Measurements from ENCODE around the gene NOX5. TPM values are rescaled to one million over a fixed set of nuclear protein-coding genes. Genes with fewer than 3 reads are reported as not detected.

The NOX5 gene
- total RNA-seq, 1 donor from 2014 or later, result not detected

DNA sequence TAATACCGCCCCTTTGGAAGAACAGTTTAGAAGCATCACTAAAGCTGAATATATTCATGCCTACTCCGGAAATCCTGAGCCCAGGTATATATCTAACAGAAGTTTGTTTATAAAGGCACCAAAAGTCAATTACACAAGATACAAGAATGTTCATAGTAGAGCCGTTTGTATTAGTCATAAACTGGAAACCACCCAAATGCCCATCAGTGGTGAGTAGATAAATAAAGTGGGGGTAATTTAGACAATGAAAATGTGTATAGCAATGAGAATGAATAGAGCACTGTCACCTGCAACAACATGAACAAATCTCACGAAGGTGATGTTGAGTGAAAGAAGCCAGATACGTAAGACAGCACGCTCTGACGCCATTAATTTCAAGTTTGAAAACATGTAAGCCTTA lies 77.7 kb downstream of the NOX5 start:
- Mint-ChIP-seq H3K4me3 (no peak overlapping the region), H3K36me3 (ENCODE audit: low read depth) (no peaks in the 10 kb centered on the region), H3K4me1 (no peaks in the 10 kb centered on the region), H3K9me3 (no peaks in the 10 kb centered on the region), H3K27me3 (peaks cover 31% of the 10 kb centered on the region), H3K27ac (no peak overlapping the region)
- intact Hi-C loops (cut with micrococcal nuclease), result no loop called here
- DNase-seq, result no peak

GRCh38 chr15:69093127-69093526 lies 78.6 kb downstream of the NOX5 start:
- no peaks in the 10 kb centered on the region for H3K4me1 Mint-ChIP-seq
- no peak overlapping the region for H3K27ac Mint-ChIP-seq
- H3K27me3 Mint-ChIP-seq, result peaks cover 27% of the 10 kb centered on the region
- intact Hi-C loops (cut with micrococcal nuclease), result no loop called here
- DNase-seq, result no peak
- H3K9me3 Mint-ChIP-seq, result no peaks in the 10 kb centered on the region
- no peak overlapping the region for H3K4me3 Mint-ChIP-seq
- H3K36me3 Mint-ChIP-seq (ENCODE audit: low read depth), result no peaks in the 10 kb centered on the region

GRCh38 chr15:69093614-69094013 lies 79.1 kb downstream of the NOX5 start:
- no peaks in the 10 kb centered on the region for H3K36me3 Mint-ChIP-seq (ENCODE audit: low read depth)
- H3K27ac Mint-ChIP-seq, result no peak overlapping the region
- DNase-seq, result no peak
- H3K4me3 Mint-ChIP-seq, result no peak overlapping the region
- H3K27me3 Mint-ChIP-seq, result peaks cover 25% of the 10 kb centered on the region
- no peaks in the 10 kb centered on the region for H3K9me3 Mint-ChIP-seq
- no peaks in the 10 kb centered on the region for H3K4me1 Mint-ChIP-seq
- intact Hi-C loops (cut with micrococcal nuclease), result no loop called here

DNA sequence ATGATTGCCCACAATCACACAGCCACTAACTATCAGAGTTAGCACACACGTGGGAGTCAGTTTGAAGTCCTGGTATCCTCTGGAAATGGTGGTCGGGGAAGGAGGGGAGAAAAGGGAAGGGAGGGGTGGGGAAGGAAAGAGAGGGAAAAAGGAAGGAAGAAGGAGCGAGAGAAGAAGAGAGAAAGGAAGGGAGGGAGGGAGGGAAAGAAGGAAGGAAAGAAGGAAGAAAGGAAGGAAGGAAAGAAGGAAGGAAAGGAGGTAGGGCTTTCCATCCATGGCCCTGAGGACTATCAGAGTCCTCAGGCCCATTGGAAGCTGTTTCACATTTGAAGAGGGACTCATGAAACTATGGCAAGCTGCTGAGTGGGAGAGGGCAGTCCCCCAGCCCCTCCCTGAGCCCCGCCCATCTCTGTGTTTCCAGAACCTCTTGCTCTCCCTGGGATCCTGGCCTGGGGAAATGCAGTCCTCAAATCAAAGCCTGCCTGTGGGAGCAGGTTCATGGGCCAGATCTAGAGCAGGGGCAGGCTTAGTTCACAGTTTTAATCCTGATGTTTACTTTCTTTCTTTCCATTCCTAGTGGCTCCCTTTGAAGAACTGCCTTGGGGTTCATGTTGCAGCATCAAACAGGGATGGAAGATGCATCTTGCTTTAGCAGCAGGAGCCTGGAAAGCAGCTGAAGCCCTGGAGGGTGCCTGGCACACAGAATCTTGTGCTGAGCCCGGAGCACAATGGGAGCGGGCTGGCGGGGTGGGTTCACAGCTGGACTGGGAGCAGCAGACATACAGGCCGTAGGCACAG lies 79.8 kb downstream of the NOX5 start:
- Mint-ChIP-seq H3K27me3 (peaks cover 21% of the 10 kb centered on the region), H3K27ac (no peak overlapping the region), H3K9me3 (no peaks in the 10 kb centered on the region), H3K36me3 (ENCODE audit: low read depth) (no peaks in the 10 kb centered on the region), H3K4me1 (no peaks in the 10 kb centered on the region), H3K4me3 (no peak overlapping the region)
- DNase-seq, result no peak
- intact Hi-C loops (cut with micrococcal nuclease), result no loop called here

DNA sequence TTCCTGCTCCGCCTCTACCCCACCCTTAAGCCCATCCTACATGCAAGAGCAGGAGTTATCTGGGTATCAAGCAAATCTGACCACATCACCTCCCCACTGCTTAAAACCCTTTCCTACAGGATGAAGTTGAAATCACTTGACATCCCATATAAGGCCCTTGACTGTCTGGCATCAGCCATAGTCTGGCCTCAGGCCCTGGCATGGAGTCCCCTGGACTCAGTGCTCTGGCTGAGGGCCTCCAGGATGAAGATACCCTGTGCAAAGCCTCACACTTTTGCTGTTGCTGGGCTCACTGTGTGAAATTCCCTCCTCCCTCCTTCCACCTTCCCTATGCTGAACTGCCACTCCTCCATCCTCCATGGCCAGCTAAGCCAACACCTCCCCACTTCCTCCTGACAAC lies 80.8 kb downstream of the NOX5 start:
- Mint-ChIP-seq H3K4me3 (no peak overlapping the region), H3K9me3 (no peaks in the 10 kb centered on the region), H3K27me3 (peaks cover 17% of the 10 kb centered on the region), H3K4me1 (no peaks in the 10 kb centered on the region), H3K27ac (no peak overlapping the region), H3K36me3 (ENCODE audit: low read depth) (no peaks in the 10 kb centered on the region)
- DNase-seq, result no peak
- intact Hi-C loops (cut with micrococcal nuclease), result no loop called here

DNA sequence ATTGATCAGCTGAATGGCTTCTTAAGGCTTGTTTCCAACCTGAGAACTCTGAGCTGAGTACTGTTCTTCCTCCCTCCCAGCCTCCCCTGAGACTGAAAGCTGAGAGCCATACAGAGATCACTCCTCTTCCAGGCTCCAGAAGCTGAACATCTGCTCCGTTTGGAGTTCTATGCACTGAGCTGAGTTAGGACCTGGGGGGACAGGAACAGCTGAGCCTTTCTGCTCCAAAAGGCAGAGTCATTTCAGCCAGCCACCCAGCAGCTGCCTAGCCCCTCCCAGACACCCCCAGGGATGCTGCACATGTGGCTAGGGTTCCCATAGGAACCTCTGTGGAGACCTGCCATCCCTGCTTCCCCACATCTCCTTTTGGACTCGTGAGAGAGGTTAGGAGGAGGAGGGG lies 81.7 kb downstream of the NOX5 start:
- Mint-ChIP-seq H3K27me3 (peaks cover 18% of the 10 kb centered on the region), H3K4me1 (no peaks in the 10 kb centered on the region), H3K27ac (no peak overlapping the region), H3K36me3 (ENCODE audit: low read depth) (no peaks in the 10 kb centered on the region), H3K4me3 (no peak overlapping the region), H3K9me3 (no peaks in the 10 kb centered on the region)
- intact Hi-C loops (cut with micrococcal nuclease), result no loop called here
- DNase-seq, result no peak

DNA sequence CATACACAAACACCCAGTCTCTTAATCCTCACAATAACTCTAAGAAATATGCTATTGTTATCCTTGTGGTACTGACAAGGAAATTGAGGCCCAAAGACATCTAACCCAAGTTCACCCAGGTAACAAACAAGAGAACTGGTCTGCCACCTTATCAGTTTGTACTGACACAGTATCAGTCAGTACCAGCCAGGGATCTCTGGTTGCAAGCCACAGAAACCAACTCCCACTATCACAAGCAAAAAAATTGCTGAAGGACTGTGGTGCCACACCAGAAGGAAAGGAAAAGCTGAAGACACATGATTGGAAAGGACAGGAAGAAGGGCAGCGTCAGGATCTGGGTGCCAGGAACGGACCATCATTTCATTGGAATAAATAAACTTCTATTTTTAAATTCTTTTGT lies 82.1 kb downstream of the NOX5 start:
- no peak for DNase-seq
- no peak overlapping the region for H3K4me3 Mint-ChIP-seq
- H3K4me1 Mint-ChIP-seq, result no peaks in the 10 kb centered on the region
- no peak overlapping the region for H3K27ac Mint-ChIP-seq
- no peaks in the 10 kb centered on the region for H3K9me3 Mint-ChIP-seq
- intact Hi-C loops (cut with micrococcal nuclease), result no loop called here
- H3K36me3 Mint-ChIP-seq (ENCODE audit: low read depth), result no peaks in the 10 kb centered on the region
- H3K27me3 Mint-ChIP-seq, result peaks cover 15% of the 10 kb centered on the region

GRCh38 chr15:69098771-69099170 lies 84.3 kb downstream of the NOX5 start:
- Mint-ChIP-seq H3K36me3 (ENCODE audit: low read depth) (no peaks in the 10 kb centered on the region), H3K4me1 (no peaks in the 10 kb centered on the region), H3K27me3 (peaks cover 12% of the 10 kb centered on the region), H3K27ac (no peak overlapping the region), H3K9me3 (no peaks in the 10 kb centered on the region), H3K4me3 (no peak overlapping the region)
- intact Hi-C loops (cut with micrococcal nuclease), result no loop called here
- DNase-seq, result no peak

GRCh38 chr15:69099941-69100340 lies 85.4 kb downstream of the NOX5 start:
- intact Hi-C loops (cut with micrococcal nuclease), result no loop called here
- Mint-ChIP-seq H3K27me3 (peaks cover 12% of the 10 kb centered on the region), H3K4me3 (no peak overlapping the region)

DNA sequence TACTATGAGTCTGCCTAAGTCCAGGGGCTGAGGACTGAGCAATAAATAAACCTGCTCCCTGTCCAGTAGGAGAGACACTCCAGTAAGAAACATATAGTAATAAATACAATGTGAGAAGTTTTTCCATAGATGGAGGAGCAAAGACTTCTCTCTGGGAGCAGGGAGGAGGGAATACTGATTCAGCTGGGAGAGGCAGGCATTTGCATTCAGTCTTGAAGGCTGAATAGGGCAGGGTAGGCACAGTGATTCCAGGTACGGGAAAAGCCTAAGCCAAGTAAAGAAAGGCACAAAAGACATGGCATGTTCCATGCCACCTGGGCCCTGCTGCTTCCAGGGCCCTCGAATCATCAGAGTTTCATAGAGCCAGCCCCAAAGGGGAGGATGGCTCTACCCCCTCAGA lies 86.3 kb downstream of the NOX5 start:
- Mint-ChIP-seq H3K9me3 (no peaks in the 10 kb centered on the region), H3K27ac (no peak overlapping the region), H3K36me3 (ENCODE audit: low read depth) (no peaks in the 10 kb centered on the region), H3K4me3 (no peak overlapping the region), H3K4me1 (no peaks in the 10 kb centered on the region), H3K27me3 (peaks cover 8% of the 10 kb centered on the region)
- DNase-seq, result no peak
- intact Hi-C loops (cut with micrococcal nuclease), result no loop called here

More at GRCh38 chr15:69099941-69100340, 85.4 kb downstream of the NOX5 start:
- DNase-seq, result no peak
- H3K36me3 Mint-ChIP-seq (ENCODE audit: low read depth), result no peaks in the 10 kb centered on the region
- no peaks in the 10 kb centered on the region for H3K9me3 Mint-ChIP-seq
- no peak overlapping the region for H3K27ac Mint-ChIP-seq
- H3K4me1 Mint-ChIP-seq, result no peaks in the 10 kb centered on the region

- H3K4me3 Mint-ChIP-seq, result no peak overlapping the region
- intact Hi-C loops (cut with micrococcal nuclease), result no loop called here
Observed at GRCh38 chr15:69104050-69104750, 89.7 kb downstream of the NOX5 start.

GRCh38 chr15:69105451-69105985 lies 91.0 kb downstream of the NOX5 start:
- peaks cover 5% of the 10 kb centered on the region for H3K4me1 Mint-ChIP-seq
- H3K27me3 Mint-ChIP-seq, result peaks cover 21% of the 10 kb centered on the region
- no peak overlapping the region for H3K4me3 Mint-ChIP-seq
- H3K9me3 Mint-ChIP-seq, result no peaks in the 10 kb centered on the region
- no peak overlapping the region for H3K27ac Mint-ChIP-seq
- intact Hi-C loops (cut with micrococcal nuclease), result no loop called here
- DNase-seq, result no peak
- H3K36me3 Mint-ChIP-seq (ENCODE audit: low read depth), result no peaks in the 10 kb centered on the region

More at GRCh38 chr15:69104050-69104750, 89.7 kb downstream of the NOX5 start:
- no peak for DNase-seq
- H3K27ac Mint-ChIP-seq, result no peak overlapping the region
- H3K27me3 Mint-ChIP-seq, result peaks cover 15% of the 10 kb centered on the region
- H3K4me1 Mint-ChIP-seq, result peaks cover 5% of the 10 kb centered on the region
- no peaks in the 10 kb centered on the region for H3K36me3 Mint-ChIP-seq (ENCODE audit: low read depth)
- H3K9me3 Mint-ChIP-seq, result no peaks in the 10 kb centered on the region

GRCh38 chr15:69107025-69107620 lies 92.6 kb downstream of the NOX5 start:
- H3K4me1 Mint-ChIP-seq, result peaks cover 5% of the 10 kb centered on the region
- H3K27ac Mint-ChIP-seq, result no peak overlapping the region
- no peak overlapping the region for H3K4me3 Mint-ChIP-seq
- no peak for DNase-seq
- no peaks in the 10 kb centered on the region for H3K9me3 Mint-ChIP-seq
- intact Hi-C loops (cut with micrococcal nuclease), result no loop called here
- no peaks in the 10 kb centered on the region for H3K36me3 Mint-ChIP-seq (ENCODE audit: low read depth)
- H3K27me3 Mint-ChIP-seq, result peaks cover 26% of the 10 kb centered on the region

All from activated CD4-positive, alpha-beta T cell treated with anti-CD3 and anti-CD28 coated beads, Interleukin-2, amount 10 ng/mL, durations not matched to agents 24 days and 14 days (primary cell).